ENCODE data around the gene MFSD6. TPM values are rescaled to one million over a fixed set of nuclear protein-coding genes. Genes with fewer than 3 reads are reported as not detected.
A peak's percentile ranks its signal among the peaks of the same experiment; 100 is the strongest.

Gene MFSD6
- polyA plus RNA-seq, 1 donor, result 9.5 TPM

DNA sequence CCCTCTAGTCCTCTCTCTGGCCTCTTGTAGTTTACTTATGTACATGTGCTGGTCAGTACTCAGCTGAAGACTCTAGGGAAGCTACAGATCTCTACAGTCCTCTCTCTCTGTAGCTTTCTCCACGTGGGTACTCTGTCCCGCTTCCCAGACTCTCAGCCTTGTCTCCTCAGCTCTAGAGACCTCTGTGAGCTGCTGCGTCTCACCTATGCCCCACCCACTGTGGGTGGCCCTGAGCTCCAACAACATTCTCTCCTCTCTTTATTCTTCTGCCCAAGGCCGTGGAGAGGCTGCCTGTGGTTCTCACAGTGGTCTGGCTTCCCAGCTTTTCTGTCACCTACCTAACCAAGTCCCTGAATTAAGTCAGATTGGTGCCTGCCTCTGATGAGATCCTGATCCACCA, 33.4 kb downstream of the MFSD6 start:
- DNase-seq, result no peak

- no peak for DNase-seq
Measured at GRCh38 chr2:190443055-190443454, 34.9 kb downstream of the MFSD6 start.

DNA sequence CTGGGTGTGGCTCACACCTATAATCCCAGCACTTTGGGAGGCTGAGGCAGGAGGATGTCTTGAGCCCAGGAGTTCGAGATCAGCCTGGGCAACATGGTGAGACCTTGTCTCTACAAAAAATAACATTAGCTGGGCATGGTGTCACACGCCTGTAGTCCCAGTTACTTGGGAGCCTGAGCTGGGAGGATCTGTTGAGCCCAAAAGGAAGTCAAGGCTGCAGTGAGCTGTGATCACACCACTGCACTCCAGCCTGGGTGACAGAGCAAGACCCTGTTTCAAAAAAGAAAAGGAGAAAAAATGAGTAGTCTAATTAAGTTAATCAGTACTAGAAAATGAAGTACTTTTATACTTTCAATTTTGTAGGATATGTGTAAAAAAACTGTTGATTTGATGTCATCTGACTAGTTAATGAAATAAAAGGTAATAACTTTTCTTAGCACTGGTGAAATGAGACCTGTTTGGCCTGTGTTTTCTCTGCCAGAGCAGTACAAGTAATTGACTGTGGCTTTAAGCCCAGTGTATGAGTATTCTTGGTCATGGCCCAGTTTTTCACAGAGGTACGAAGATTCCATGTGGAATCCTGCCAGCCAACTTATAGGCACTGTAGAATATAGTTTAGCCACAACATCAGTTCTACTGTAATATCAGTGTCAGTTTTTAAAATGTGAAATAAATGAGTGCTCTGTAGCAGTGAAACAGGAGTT, 35.8 kb downstream of the MFSD6 start:
- DNase-seq, result peak; percentile 29

DNA sequence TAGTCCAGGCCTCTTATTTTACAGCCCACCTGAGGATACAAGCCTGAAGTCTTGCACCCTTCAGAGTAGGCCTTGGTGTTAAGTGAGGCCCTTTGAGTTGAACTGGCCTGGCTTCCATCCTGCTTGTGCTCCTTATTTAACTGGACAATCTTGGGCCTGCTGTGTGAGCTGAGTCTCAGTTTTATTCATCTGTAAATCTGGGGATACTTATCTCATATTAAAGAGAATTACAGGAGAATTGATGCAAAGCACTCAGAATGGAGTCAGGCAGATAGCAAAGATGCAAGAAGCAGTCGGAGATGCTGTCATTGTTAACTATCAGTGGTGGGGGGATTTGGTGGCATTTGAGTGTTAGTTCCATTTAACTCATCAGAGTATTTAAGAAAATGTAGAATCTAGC, 36.8 kb downstream of the MFSD6 start:
- no peak for DNase-seq

DNA sequence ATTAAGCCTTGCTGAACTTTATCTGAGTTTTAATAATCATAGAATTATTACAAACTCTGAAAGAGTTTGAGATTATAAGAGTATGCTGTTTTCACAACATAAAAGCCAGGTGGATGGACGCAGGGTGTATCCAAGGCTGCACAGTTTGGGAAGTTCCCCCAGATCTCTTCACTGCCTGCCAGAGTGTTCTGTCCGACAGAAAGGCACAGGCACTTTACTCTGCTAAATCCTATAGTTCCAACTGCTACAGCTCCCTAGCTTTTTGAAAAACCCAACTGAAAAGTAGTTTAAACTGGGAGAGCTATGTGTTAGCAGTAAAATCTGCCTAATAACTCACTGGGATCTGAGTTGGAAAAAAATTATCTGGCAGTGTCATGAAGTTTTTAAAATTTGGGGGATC, 38.0 kb downstream of the MFSD6 start:
- no peak for DNase-seq

DNA sequence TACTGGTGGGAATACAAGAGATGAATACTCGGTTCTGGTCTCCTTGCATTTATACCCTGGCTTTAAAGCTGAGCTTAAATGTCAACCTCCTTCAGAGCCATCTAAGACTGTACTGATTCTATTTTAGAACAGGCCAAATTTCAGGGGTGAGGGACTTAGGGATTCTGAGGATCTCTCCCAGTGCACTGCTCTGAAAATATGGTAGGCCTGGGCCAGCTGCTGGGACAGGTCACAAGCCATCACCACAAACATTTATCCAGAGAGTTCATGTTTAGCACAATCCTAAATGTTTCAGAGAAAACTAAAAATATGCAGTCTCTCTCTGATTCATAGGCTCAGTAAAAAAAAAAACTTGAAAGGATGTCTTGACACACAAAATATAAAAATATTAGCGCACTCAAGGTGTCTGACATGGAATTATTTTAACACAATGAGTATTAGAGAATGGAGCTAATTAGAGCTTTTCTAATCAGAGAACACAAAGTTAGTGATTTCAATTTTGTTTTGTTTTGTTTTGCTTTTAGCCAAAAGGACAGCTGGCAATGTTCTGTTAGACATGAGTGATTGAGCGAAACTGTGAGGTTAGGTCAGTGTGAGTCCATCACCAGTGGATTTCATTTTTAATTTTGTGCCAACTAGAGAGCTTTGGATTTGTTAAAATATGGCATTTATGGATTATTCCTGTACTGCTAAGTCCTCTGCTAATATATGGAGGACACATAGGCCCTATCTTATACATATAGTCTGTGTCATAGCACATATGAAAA, 38.8 kb downstream of the MFSD6 start:
- no peak for DNase-seq

DNA sequence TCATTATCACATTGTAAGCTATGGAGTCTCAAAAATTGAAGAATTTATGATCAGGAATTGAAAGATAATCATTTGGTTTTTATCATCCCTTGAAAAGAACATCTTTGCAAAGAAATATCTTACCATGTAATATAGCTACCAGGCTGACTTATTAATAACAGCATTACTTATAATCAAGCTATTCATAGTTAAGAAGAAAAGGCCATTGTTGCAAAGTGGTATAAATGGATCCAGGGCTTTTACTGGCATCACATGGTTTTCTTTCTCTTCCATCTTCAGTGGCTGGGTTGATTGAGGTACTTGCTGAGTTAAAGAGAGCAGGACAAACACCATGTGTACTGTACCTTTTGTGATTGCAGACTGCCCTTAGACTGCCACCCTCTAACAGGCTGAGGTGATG, 39.6 kb downstream of the MFSD6 start:
- DNase-seq, result no peak

DNA sequence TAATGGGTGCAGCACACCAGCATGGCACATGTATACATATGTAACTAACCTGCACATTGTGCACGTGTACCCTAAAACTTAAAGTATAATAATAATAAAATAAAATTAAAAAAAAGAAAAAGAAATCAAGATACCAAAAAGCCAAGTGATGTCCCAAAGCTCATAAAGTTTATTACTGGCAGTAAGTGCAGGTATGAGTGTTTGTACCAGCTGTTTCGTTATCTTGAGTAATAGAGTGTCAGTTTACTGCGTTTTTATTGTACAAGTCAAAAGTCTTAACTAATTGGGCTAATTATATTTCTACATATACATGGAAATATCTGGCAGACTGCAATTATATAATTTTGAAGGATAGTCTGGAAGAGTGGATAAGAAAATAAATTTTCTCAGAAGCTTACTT, 41.8 kb downstream of the MFSD6 start:
- no peak for DNase-seq

- DNase-seq, result no peak
Measured at GRCh38 chr2:190450363-190450762, 42.2 kb downstream of the MFSD6 start.

DNA sequence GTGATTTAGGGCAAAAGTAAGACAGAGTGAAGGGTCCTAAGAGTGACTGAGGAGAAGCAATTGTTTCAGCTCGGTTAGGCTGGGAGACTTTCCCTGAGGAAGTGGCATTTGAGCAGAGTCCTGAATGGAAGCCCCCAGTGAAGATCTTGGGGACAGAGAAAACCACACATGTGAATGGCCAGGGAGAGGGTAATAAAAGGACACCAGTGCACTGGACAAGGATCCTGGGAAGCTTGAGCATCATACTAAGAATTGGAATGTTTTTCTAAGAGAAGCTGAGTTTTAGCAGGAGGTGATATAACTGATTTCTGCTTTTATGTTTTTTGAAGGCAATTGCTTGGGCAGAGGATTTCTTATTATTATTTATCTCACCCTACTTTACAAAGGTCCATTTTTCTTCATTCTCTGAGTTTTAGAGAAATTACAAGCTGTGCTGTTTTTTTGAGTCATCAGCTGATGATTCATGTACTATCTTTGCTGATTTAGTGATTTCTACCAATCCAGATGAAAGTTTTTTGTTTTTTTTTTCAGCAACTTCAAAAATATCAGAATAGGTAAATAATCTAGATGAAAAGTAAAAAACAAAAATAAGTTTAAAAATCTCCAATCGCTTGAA, 43.5 kb downstream of the MFSD6 start:
- DNase-seq, result no peak

DNA sequence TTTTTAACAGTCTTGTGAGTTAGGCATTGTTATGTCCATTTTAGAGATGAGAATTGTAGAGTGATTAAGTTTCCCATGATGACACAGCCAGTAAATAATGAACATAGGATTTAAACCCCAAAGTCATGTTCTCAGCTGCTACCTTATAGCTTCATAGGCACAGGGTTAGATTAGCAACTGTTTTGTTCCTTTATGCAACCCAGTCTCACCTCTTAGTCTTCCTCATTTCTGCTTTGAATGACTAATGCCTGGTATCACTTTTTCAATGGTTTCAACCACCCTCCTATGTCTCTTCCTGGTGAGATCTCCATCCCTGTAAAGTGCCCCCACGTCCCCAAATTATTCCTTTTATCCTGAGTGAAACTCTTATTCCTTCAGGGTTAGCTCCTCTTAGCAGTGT, 44.3 kb downstream of the MFSD6 start:
- DNase-seq, result no peak

- no peak for DNase-seq
Measured at GRCh38 chr2:190454795-190455194, 46.6 kb downstream of the MFSD6 start.

- no peak for DNase-seq
Measured at GRCh38 chr2:190455358-190456095, 47.4 kb downstream of the MFSD6 start.

GRCh38 chr2:190456833-190457232, 48.7 kb downstream of the MFSD6 start:
- DNase-seq, result no peak

DNA sequence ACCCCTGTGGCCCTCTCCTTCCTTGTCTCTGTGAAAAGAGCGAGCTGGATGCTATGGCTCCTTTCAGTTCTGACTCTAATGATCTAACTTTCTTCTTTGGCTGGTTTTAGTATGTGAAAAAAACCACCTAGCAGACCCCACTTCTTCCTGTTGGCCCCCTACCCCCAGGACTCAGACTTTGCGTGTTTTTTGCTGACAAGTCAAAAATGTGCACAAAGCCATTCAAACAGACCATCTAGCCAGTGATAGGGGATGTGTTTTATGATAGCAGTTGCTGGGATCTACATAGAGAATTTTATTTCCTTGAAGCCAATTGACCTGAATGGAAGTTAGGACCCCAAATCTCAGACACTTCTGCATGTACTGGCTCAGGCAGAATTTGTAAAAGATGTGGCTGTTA, 49.1 kb downstream of the MFSD6 start:
- no peak for DNase-seq

DNA sequence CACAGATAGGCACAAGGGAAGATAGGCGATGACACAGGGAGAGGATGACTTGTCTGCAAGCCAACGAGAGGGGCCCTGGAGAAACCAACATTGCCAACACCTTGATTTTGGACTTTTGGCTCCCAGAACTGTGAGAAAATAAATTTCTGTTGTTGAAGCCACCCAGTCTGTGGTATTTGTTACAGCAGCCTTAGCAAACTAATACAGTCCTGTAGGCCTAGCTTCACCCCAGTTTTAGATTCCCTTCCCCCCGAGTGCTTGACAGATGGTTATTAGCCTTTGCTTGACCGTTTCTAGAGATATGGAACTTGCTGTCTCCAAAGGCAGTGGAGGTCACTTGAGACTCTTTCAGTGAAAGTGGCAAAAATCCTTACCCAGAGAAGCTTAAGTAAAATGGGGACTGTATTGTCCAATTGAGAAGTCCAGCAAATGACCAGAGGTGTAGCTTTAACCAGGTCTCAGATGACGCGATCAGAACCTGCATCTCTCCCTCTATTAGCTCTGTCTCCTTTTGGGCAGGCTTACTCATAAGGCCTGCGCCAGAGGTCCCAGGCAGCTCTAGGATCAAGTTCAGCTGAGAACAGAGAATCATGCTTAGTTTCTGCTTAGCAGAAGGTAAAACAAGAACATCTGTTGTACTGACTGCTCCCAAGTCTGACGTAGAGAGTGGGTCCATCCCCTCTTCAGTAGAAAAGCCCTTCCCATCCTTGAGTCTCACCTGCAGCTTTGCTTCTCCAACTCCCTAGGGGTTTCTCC, 50.4 kb downstream of the MFSD6 start:
- DNase-seq, result no peak

- DNase-seq, result no peak
Measured at GRCh38 chr2:190459881-190460280, 51.7 kb downstream of the MFSD6 start.

DNA sequence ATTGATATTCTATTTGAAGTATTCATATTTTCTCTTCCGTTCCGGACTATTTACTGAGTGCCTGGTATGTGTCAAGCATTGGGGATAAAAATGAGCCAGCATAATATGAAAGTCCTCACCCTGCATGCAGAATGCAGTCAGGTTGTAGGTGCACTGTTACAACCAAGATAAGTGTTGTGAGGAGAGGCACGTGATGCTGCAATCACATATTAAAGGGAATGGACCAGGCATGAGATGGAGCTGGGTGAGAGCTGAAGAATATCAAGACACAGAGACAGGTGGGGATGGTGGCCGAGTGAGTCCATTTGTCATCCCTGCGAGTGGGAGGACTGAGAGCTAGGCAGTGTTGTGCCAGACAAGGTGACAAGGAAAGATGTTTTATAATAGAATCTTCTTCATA, 52.3 kb downstream of the MFSD6 start:
- DNase-seq, result no peak

DNA sequence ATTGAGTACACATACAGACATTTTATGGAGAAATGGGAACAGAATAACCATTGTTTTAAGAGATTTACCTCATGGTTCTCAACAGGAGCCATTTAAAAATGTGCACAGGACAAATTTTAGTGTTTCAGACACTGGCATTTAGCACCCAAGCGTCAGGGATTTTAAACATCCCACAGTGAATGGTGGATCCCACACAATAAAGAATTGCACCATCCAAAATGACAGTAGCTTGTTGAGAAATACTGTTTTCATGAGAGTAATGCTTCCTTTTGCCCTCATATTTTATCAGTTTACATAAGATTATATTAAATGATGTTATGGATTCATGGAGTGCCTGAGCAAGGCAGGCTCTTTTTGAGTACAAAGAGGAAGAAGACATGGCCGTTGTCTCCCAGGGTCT, 54.0 kb downstream of the MFSD6 start:
- no peak for DNase-seq

DNA sequence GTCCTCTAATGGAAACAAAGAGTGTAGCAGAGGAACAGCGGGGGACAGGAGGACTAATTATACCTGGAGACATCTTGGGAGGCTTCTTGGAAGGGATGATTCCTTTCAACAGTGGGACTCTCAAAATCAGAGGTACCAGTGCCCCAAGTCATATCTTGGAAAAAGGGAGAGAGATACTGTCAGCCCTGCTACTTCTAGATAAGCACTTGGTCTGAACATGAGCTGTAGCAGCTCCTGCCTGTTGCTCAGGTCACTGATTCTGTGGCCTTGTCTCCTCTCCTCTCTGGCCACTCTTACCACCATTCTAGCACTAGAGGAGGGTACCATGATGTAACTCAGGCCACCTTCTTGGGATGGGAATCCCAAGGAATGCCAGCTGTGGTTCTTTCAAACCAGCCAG, 54.5 kb downstream of the MFSD6 start:
- no peak for DNase-seq

GRCh38 chr2:190465060-190465459, 56.9 kb downstream of the MFSD6 start:
- no peak for DNase-seq

DNA sequence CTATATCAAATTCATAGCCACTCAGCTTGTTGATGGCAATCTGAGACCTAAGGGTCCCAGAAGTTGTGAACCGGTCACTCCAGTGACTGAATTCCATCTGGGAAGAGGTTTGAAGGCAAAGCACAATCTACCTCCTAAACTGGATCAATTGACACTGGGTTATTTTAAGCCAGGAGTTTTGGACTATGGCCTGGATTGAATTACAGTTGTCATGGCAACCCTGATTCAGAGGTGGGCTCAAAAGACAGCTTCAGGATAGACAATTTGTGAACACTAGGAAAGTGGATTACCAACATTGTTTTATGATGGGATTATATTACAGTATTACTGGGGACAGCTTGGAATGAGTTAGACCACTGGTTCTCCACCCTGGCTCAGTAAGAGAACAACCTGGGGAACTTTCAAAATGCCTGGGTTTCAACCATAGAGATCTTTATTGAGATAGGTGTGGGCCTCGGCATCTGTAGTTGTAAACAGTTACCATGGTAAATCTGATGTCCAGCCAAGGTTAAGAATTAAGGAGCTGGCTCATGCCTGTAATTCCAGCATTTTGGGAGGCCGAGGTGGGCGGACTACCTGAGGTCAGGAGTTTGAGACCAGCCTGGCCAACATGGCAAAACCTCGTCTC, 58.8 kb downstream of the MFSD6 start:
- DNase-seq, result peak; percentile 24
